IMR-90 (cell line): ENCODE data around the gene GLI1. TPM values are rescaled to one million over a fixed set of nuclear protein-coding genes. Genes with fewer than 3 reads are reported as not detected.

Source experiments
- ATAC-seq: fragments of 200-7000 bp; cut with Tn5 transposase; 2 replicates; pipeline ENCODE4 v1.9.1; 2020; ENCODE audit warnings: low read depth, mild to moderate bottlenecking, moderate library complexity
- BruUV-seq: library from RNA; stranded (reverse); fragments of 400-500 nt; replicated peaks from 2 replicates; lab custom pipeline; 2021; lab: Mats Ljungman, UMichigan
- CTCF ChIA-PET: fragments of 300-600 bp; formaldehyde crosslinking; extraction: SDS; loops from one replicate; lab custom pipeline; 2021; ENCODE audit warnings: antibody characterized with exemption; lab: Yijun Ruan, JAX
- POLR2A ChIA-PET: fragments of 300-600 bp; sonication (Branson Sonifier 250); formaldehyde crosslinking; loops from one replicate; lab custom pipeline; 2022; ENCODE audit warnings: antibody characterized with exemption; ENCODE audit not compliant: unreplicated experiment; lab: Charles Lee
- DNase-seq: peaks from one replicate; pipeline ENCODE4 v3.0.0; 2013
- H2AFZ ChIP-seq: replicated peaks from 2 replicates; pipeline ENCODE3; 2013; ENCODE audit warnings: low read length, mild to moderate bottlenecking; ENCODE audit not compliant: poor library complexity
- H2AK5ac ChIP-seq: 2 replicates; pipeline ENCODE4 v1.6.1; 2013; ENCODE audit warnings: low read depth, low read length, inconsistent platforms
- H2AK9ac ChIP-seq: replicated peaks from 2 replicates; pipeline ENCODE3; 2013; ENCODE audit warnings: mild to moderate bottlenecking, low read depth, low read length, moderate library complexity; ENCODE audit not compliant: poor library complexity
- H2BK120ac ChIP-seq: 2 replicates; pipeline ENCODE4 v1.6.1; 2013; ENCODE audit warnings: low read depth, low read length, inconsistent platforms
- H2BK15ac ChIP-seq: 3 replicates; pipeline ENCODE4 v1.6.1; 2013; ENCODE audit warnings: low read depth, low read length, inconsistent platforms
- H2BK20ac ChIP-seq: 2 replicates; pipeline ENCODE4 v1.6.1; 2013; ENCODE audit warnings: low read depth, mild to moderate bottlenecking, inconsistent platforms, low read length, moderate library complexity
- H2BK5ac ChIP-seq: 2 replicates; pipeline ENCODE4 v1.6.1; 2013; ENCODE audit warnings: mild to moderate bottlenecking, low read depth, low read length, inconsistent platforms; ENCODE audit not compliant: poor library complexity, severe bottlenecking
- H3K14ac ChIP-seq: replicated peaks from 2 replicates; pipeline ENCODE4 v1.6.1; 2013; ENCODE audit warnings: low read depth, low read length, inconsistent platforms
- H3K18ac ChIP-seq: 2 replicates; pipeline ENCODE4 v1.6.1; 2013; ENCODE audit warnings: low read depth, low read length, control low read depth
- H3K23ac ChIP-seq: 2 replicates; pipeline ENCODE4 v1.6.1; 2013; ENCODE audit warnings: low read depth, low read length, inconsistent platforms
- H3K27ac ChIP-seq: 2 replicates; pipeline ENCODE4 v1.5.1; 2013; ENCODE audit warnings: mild to moderate bottlenecking, control low read depth, low read length; ENCODE audit not compliant: insufficient read depth
- H3K27me3 ChIP-seq: 2 replicates; pipeline ENCODE4 v1.6.1; 2013; ENCODE audit warnings: low read length; ENCODE audit not compliant: control insufficient read depth, insufficient read depth
- H3K36me3 ChIP-seq: 2 replicates; pipeline ENCODE4 v1.6.1; 2013; ENCODE audit warnings: low read length, mixed read lengths; ENCODE audit not compliant: control insufficient read depth, insufficient read depth
- H3K4ac ChIP-seq: 2 replicates; pipeline ENCODE4 v1.6.1; 2013; ENCODE audit warnings: low read depth, low read length, inconsistent platforms
- H3K4me1 ChIP-seq: 2 replicates; pipeline ENCODE4 v1.6.1; 2013; ENCODE audit warnings: low read length, mixed read lengths; ENCODE audit not compliant: control insufficient read depth, insufficient read depth
- H3K4me2 ChIP-seq: 2 replicates; pipeline ENCODE4 v1.6.1; 2013; ENCODE audit warnings: low read depth, mild to moderate bottlenecking, control low read depth, low read length, moderate library complexity
- H3K4me3 ChIP-seq: 2 replicates; pipeline ENCODE4 v1.5.1; 2013; ENCODE audit warnings: low read depth, mild to moderate bottlenecking, control low read depth, low read length, moderate library complexity; ENCODE audit not compliant: insufficient read depth
- H3K56ac ChIP-seq: 2 replicates; pipeline ENCODE4 v1.6.1; 2013; ENCODE audit warnings: low read length, inconsistent platforms; ENCODE audit not compliant: insufficient read depth; ENCODE audit errors: extremely low read depth
- H3K79me1 ChIP-seq, 2 experiments: 2 replicates each; pipeline ENCODE4 v1.6.1; 2013; ENCODE audit warnings: low read length in 2 of 2, inconsistent platforms in 1 of 2, low read depth in 1 of 2
- H3K9ac ChIP-seq: 2 replicates; pipeline ENCODE4 v1.6.1; 2013; ENCODE audit warnings: low read depth, low read length, control low read depth
- H3K9me1 ChIP-seq: 2 replicates; pipeline ENCODE4 v1.6.1; 2013; ENCODE audit warnings: low read length, inconsistent platforms; ENCODE audit not compliant: insufficient read depth
- H3K9me3 ChIP-seq: 2 replicates; pipeline ENCODE4 v1.6.1; 2013; ENCODE audit warnings: low read length; ENCODE audit not compliant: control insufficient read depth, insufficient read depth
- H4K20me1 ChIP-seq: 2 replicates; pipeline ENCODE4 v1.6.1; 2013; ENCODE audit warnings: low read length, inconsistent platforms; ENCODE audit not compliant: insufficient read depth
- H4K5ac ChIP-seq: 2 replicates; pipeline ENCODE4 v1.6.1; 2013; ENCODE audit warnings: mild to moderate bottlenecking, low read depth, low read length, control low read depth
- H4K8ac ChIP-seq, 2 experiments: 2 replicates each; pipeline ENCODE4 v1.6.1; 2013; ENCODE audit warnings: low read depth in 2 of 2, low read length in 2 of 2, control low read depth in 1 of 2, inconsistent platforms in 1 of 2
- H4K91ac ChIP-seq: 2 replicates; pipeline ENCODE4 v1.6.1; 2013; ENCODE audit warnings: low read depth, low read length, inconsistent platforms; ENCODE audit not compliant: insufficient read depth
- BHLHE40 ChIP-seq: fragments of 150-350 bp; IDR thresholded peaks from 2 replicates; pipeline ENCODE4 v1.6.1; 2016; ENCODE audit warnings: mild to moderate bottlenecking, low read depth, low read length
- CEBPB ChIP-seq: IDR thresholded peaks from 2 replicates; pipeline ENCODE4 v1.6.1; 2012; ENCODE audit warnings: low read depth, low read length, improper control_type of control experiment
- CHD1 ChIP-seq: IDR thresholded peaks from 2 replicates; pipeline ENCODE4 v1.6.1; 2012; ENCODE audit warnings: low read depth, low read length, improper control_type of control experiment
- FOS ChIP-seq: fragments of 150-350 bp; IDR thresholded peaks from 2 replicates; pipeline ENCODE4 v1.6.1; 2016; ENCODE audit warnings: low read depth, low read length
- MAFK ChIP-seq: IDR thresholded peaks from 2 replicates; pipeline ENCODE4 v1.6.1; 2012; ENCODE audit warnings: low read depth, low read length, improper control_type of control experiment
- MAZ ChIP-seq: IDR thresholded peaks from 2 replicates; pipeline ENCODE4 v1.6.1; 2012; ENCODE audit warnings: low read depth, mild to moderate bottlenecking, low read length, improper control_type of control experiment, moderate library complexity, borderline replicate concordance
- POLR2A ChIP-seq: IDR thresholded peaks from 2 replicates; pipeline ENCODE4 v1.6.1; 2012; ENCODE audit warnings: mild to moderate bottlenecking, low read depth, low read length
- RAD21 ChIP-seq: IDR thresholded peaks from 2 replicates; pipeline ENCODE4 v1.6.1; 2012; ENCODE audit warnings: low read length, improper control_type of control experiment
- RCOR1 ChIP-seq: IDR thresholded peaks from 2 replicates; pipeline ENCODE4 v1.6.1; 2012; ENCODE audit warnings: mild to moderate bottlenecking, low read length, improper control_type of control experiment; ENCODE audit not compliant: insufficient replicate concordance
- RFX5 ChIP-seq: IDR thresholded peaks from 2 replicates; pipeline ENCODE4 v1.8.0; 2012; ENCODE audit warnings: low read depth, mild to moderate bottlenecking, low read length, moderate library complexity
- SMC3 ChIP-seq: fragments of 150-350 bp; IDR thresholded peaks from 2 replicates; pipeline ENCODE4 v1.6.1; 2016; ENCODE audit warnings: low read depth, mild to moderate bottlenecking, antibody characterized with exemption, low read length, moderate library complexity
- WGBS, 2 experiments: methylation state at CpG; one replicate each; pipeline versions ENCODE4 v1.1.5 to v1.1.7; 2013; ENCODE audit warnings: missing lambda C conversion rate in 2 of 2; ENCODE audit not compliant: insufficient read length in 1 of 2; ENCODE audit errors: extremely low coverage in 2 of 2; 5-methylcytosine and 5-hydroxymethylcytosine counted together
- dilution Hi-C: fragments of 300-500 bp; cut with HindIII; formaldehyde crosslinking; loops from one replicate; pipeline ENCODE4 v1.14.3; 2018; ENCODE audit warnings: low sequenced_read_pairs; ENCODE audit not compliant: unreplicated experiment
- in situ Hi-C: fragments of 300-500 bp; cut with MboI; formaldehyde crosslinking; loops from 3 replicates; pipeline ENCODE4 v1.14.3; 2019; ENCODE audit warnings: low sequenced_read_pairs, inconsistent platforms, mixed read lengths
- intact Hi-C: fragments of 100-400 bp; cut with micrococcal nuclease; formaldehyde crosslinking; loops from 2 replicates; pipeline ENCODE4 v1.10.0; 2022
- polyA plus RNA-seq, 3 experiments: library from polyadenylated mRNA; depleted of rRNA; stranded (reverse); fragments of >200 nt; gene quantifications; 2 replicates each; pipeline ENCODE4 v1.2.3, GENCODE V29; 2012; ENCODE audit warnings: low replicate concordance in 1 of 3
- total RNA-seq: library from RNA; depleted of rRNA; stranded (reverse); fragments of >200 nt; gene quantifications from 2 replicates; pipeline ENCODE4 v1.2.3, GENCODE V29; 2012
- TF ChIP-seq, protein P1 (sequence below): conservative IDR thresholded peaks from 2 replicates; pipeline ENCODE4 v1.5.1; 2012; ENCODE audit warnings: mild to moderate bottlenecking, low read depth, low read length, improper control_type of control experiment
- TF ChIP-seq, protein P2 (sequence below): fragments of 150-350 bp; IDR thresholded peaks from 2 replicates; pipeline ENCODE4 v1.6.1; 2016; ENCODE audit warnings: low read depth, mild to moderate bottlenecking, low read length, moderate library complexity, borderline replicate concordance

Gene GLI1
- total and polyA plus RNA-seq, 2 of the 4 experiments (the other 2 are of a cell fraction), result 1.3 to 3.8 TPM

DNA sequence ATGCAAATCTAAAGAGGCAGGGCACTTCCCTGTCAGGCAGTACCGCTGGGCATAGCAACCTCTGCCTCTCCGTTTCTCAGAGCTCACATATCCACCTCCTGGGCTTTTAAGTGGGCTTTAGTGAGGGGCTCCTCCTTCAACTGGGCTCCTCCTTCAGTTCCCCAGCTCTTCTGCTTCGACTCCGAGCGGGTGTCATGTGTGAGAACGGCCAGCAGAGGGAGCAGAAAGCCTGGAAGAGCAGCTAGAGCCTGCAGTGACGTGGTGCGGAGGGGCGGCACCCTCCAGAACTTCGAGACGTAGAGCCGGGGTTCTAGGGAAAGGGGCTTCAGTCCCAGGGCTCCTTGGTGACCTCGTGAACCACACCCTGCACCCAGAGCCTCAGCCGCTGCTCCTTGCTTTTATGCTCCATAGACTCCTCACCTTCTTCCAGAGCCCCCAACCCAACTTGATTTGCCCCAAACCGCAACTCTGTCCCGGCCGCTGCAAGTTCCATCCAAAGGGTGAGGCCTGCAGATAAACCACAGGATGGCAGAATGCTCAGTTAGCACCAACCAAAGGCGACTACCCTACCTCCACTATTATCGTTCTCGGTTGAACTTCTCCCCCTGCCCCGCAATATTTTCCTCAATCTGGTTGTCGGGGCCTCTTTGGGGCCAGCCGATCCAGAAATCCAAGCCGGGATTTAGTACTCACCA lies 383 bp upstream of the GLI1 start:
- no peaks in the 10 kb centered on the region for H3K9me3 ChIP-seq
- H4K8ac ChIP-seq, result peak overlapping the region; percentile 93 to 97
- H3K18ac ChIP-seq, result peak overlapping the region; percentile 37; the same call in 1 of the 2 replicates
- BruUV-seq, result no TSS peak
- peak overlapping the region; percentile 95 for H3K4ac ChIP-seq
- peaks cover 15% of the 10 kb centered on the region for H3K9me1 ChIP-seq
- H3K23ac ChIP-seq, result peak overlapping the region; percentile 95; the same call in 1 of the 2 replicates
- peaks cover 0 to 6% of the 10 kb centered on the region in 2 experiments; a peak in 1 of 4 replicates for H3K79me1 ChIP-seq
- peak overlapping the region; percentile 98 for H2AFZ ChIP-seq
- peak overlapping the region; percentile 58 for H2BK5ac ChIP-seq
- ATAC-seq (peak; percentile 67), DNase-seq (peak; percentile 96)
- no peak overlapping the region for H4K5ac ChIP-seq
- H3K36me3 ChIP-seq, result no peaks in the 10 kb centered on the region
- H3K9ac ChIP-seq, result peak overlapping the region; percentile 56
- H3K4me2 ChIP-seq, result peak overlapping the region; percentile 82
- ChIA-PET CTCF (interaction anchor here (0.5 to 1.6 kb wide), 15 partner anchors 9 to 471 kb away, joined by 3 to 10 read pairs (median 3); no protein-coding TSS in a partner anchor), POLR2A (interaction anchor here (0.6 to 0.7 kb wide), 2 partner anchors 12 to 29 kb away, joined by 3 read pairs; no protein-coding TSS in a partner anchor)
- peak overlapping the region; percentile 58 for H3K4me3 ChIP-seq
- peak overlapping the region; percentile 97 for H2AK9ac ChIP-seq
- peaks cover 25% of the 10 kb centered on the region for H3K4me1 ChIP-seq
- peak overlapping the region; percentile 88 for H2BK120ac ChIP-seq
- intact Hi-C loops, result loop anchor here (1.0 to 5.0 kb wide), 2 partner anchors 24 to 233 kb away; partner anchors contain the start of gene OS9
- 0% methylated on average over 12 of the region's 24 CpGs; no CpG with 5 or more reads in 1 of the 2 experiments for WGBS, 2 experiments
- dilution Hi-C loops, result no loop called here
- no peaks in the 10 kb centered on the region for H3K27me3 ChIP-seq
- TF ChIP-seq SMC3 (peak; percentile 68), POLR2A (peak; percentile 62; the same call in 1 of the 2 replicates), CEBPB (no peak), FOS (no peak), RFX5 (no peak), CHD1 (peak; percentile 77; the same call in 1 of the 2 replicates), BHLHE40 (no peak), MAZ (peak; percentile 71; the same call in 1 of the 2 replicates), RCOR1 (no peak), MAFK (no peak), RAD21 (peak; percentile 78)
- TF ChIP-seq, protein P1, sequence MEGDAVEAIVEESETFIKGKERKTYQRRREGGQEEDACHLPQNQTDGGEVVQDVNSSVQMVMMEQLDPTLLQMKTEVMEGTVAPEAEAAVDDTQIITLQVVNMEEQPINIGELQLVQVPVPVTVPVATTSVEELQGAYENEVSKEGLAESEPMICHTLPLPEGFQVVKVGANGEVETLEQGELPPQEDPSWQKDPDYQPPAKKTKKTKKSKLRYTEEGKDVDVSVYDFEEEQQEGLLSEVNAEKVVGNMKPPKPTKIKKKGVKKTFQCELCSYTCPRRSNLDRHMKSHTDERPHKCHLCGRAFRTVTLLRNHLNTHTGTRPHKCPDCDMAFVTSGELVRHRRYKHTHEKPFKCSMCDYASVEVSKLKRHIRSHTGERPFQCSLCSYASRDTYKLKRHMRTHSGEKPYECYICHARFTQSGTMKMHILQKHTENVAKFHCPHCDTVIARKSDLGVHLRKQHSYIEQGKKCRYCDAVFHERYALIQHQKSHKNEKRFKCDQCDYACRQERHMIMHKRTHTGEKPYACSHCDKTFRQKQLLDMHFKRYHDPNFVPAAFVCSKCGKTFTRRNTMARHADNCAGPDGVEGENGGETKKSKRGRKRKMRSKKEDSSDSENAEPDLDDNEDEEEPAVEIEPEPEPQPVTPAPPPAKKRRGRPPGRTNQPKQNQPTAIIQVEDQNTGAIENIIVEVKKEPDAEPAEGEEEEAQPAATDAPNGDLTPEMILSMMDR, result peak; percentile 88
- TF ChIP-seq, protein P2, sequence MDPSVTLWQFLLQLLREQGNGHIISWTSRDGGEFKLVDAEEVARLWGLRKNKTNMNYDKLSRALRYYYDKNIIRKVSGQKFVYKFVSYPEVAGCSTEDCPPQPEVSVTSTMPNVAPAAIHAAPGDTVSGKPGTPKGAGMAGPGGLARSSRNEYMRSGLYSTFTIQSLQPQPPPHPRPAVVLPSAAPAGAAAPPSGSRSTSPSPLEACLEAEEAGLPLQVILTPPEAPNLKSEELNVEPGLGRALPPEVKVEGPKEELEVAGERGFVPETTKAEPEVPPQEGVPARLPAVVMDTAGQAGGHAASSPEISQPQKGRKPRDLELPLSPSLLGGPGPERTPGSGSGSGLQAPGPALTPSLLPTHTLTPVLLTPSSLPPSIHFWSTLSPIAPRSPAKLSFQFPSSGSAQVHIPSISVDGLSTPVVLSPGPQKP, result no peak
- H4K20me1 ChIP-seq, result no peaks in the 10 kb centered on the region
- in situ Hi-C loops, result no loop called here
- H2BK15ac ChIP-seq, result peak overlapping the region; percentile 97; the same call in 2 of the 3 replicates
- peak overlapping the region; percentile 85 for H2AK5ac ChIP-seq
- peak overlapping the region; percentile 77; the same call in 1 of the 2 replicates for H2BK20ac ChIP-seq
- peak overlapping the region; percentile 92 for H4K91ac ChIP-seq
- H3K27ac ChIP-seq, result peak overlapping the region; percentile 53
- peak overlapping the region; percentile 70 for H3K56ac ChIP-seq
- H3K14ac ChIP-seq, result peak overlapping the region; percentile 96
